GM12878 (cell line): Measurements from ENCODE around the gene HCN3. TPM values are rescaled to one million over a fixed set of nuclear protein-coding genes. Genes with fewer than 3 reads are reported as not detected.

Experiments
- DPF2 ChIP-seq: fragments of 450-650 bp; IDR thresholded peaks from 2 replicates; pipeline ENCODE4 v1.6.1; 2017; ENCODE audit warnings: mild to moderate bottlenecking
- KAT2A ChIP-seq: conservative IDR thresholded peaks from 2 replicates; pipeline ENCODE4 v1.6.1; 2011; ENCODE audit warnings: low read depth, low read length; ENCODE audit not compliant: control insufficient read depth
- MAX ChIP-seq: IDR thresholded peaks from 2 replicates; pipeline ENCODE4 v1.6.1; 2012; ENCODE audit warnings: low read depth, low read length, improper control_type of control experiment
- MTA2 ChIP-seq: fragments of 450-650 bp; IDR thresholded peaks from 2 replicates; pipeline ENCODE4 v1.6.1; 2016; ENCODE audit warnings: low read depth, mild to moderate bottlenecking, moderate library complexity
- NFYA ChIP-seq: IDR thresholded peaks from 2 replicates; pipeline ENCODE4 v1.6.1; 2011; ENCODE audit warnings: low read depth, mild to moderate bottlenecking, low read length, improper control_type of control experiment, borderline replicate concordance
- NR2C2 ChIP-seq: IDR thresholded peaks from 2 replicates; pipeline ENCODE4 v1.6.1; 2011; ENCODE audit warnings: borderline replicate concordance, low read depth; ENCODE audit not compliant: control insufficient read depth, insufficient read length
- RELA ChIP-seq: fragments of 450-650 bp; IDR thresholded peaks from 2 replicates; pipeline ENCODE4 v1.8.0; 2014; ENCODE audit warnings: borderline replicate concordance; ENCODE audit not compliant: partially characterized antibody
- STAT1 ChIP-seq: fragments of 450-650 bp; conservative IDR thresholded peaks from 2 replicates; pipeline ENCODE4 v1.6.1; 2014; ENCODE audit warnings: antibody characterized with exemption, mild to moderate bottlenecking
- STAT3 ChIP-seq: IDR thresholded peaks from 2 replicates; pipeline ENCODE4 v1.6.1; 2011; ENCODE audit warnings: low read depth, low read length, improper control_type of control experiment
- YBX1 ChIP-seq: fragments of 450-650 bp; IDR thresholded peaks from 2 replicates; pipeline ENCODE4 v1.6.1; 2016; ENCODE audit warnings: antibody characterized with exemption
- YY1 ChIP-seq: IDR thresholded peaks from 2 replicates; pipeline ENCODE4 v1.6.1; 2011; ENCODE audit warnings: low read depth, mild to moderate bottlenecking, low read length
- ZNF592 ChIP-seq: fragments of 450-650 bp; IDR thresholded peaks from 2 replicates; pipeline ENCODE4 v1.6.1; 2017; ENCODE audit warnings: mild to moderate bottlenecking, moderate library complexity
- polyA plus RNA-seq, 11 experiments: library from polyadenylated mRNA; depleted of rRNA in 4 of 11; unstranded in 6 of 11; stranded (reverse) in 5 of 11; fragments of >200 nt; fragmentation: Nextera tagmentation in 4 of 11; fragmentation: Illumina TruSeq in 1 of 11; extraction: Ambion mirVana in 4 of 11; extraction: Trizol in 1 of 11; gene quantifications; 1 replicate in 1 of 11; 2 replicates in 10 of 11; pipeline versions ENCODE4 v1.2.1 to v1.2.3, GENCODE V29; 2011 to 2016; ENCODE audit warnings: inconsistent platforms in 2 of 11, missing spikeins in 2 of 11, low read depth in 1 of 11
- total RNA-seq, 4 experiments: library from RNA; depleted of rRNA in 3 of 4; stranded (reverse); fragments of >200 nt in 3 of 4; fragmentation: Illumina TruSeq in 1 of 4; extraction: Trizol in 1 of 4; gene quantifications; 2 replicates each; pipeline versions ENCODE4 v1.2.1 to v1.2.3, GENCODE V29; 2013 to 2021
- TF ChIP-seq, protein P1 (sequence below): fragments of 450-650 bp; IDR thresholded peaks from 2 replicates; pipeline ENCODE4 v1.6.1; 2017; ENCODE audit warnings: mild to moderate bottlenecking
- TF ChIP-seq, protein P2 (sequence below): fragments of 450-650 bp; IDR thresholded peaks from 2 replicates; pipeline ENCODE4 v1.6.1; 2017; ENCODE audit warnings: mild to moderate bottlenecking, moderate library complexity
- TF ChIP-seq, protein P3 (sequence below): fragments of 450-650 bp; IDR thresholded peaks from 2 replicates; pipeline ENCODE4 v1.6.1; 2016; ENCODE audit warnings: mild to moderate bottlenecking
- TF ChIP-seq, protein P4 (sequence below): fragments of 450-650 bp; IDR thresholded peaks from 2 replicates; pipeline ENCODE4 v1.6.1; 2014; ENCODE audit warnings: mild to moderate bottlenecking

The HCN3 gene
- total and polyA plus RNA-seq, 10 of the 15 experiments (the other 5 are each of a cell fraction or from before 2014, with no cell fraction given) = 0.08 to 4.1 (median 1.8) TPM

GRCh38 chr1:155324037-155324716 is 46.9 kb downstream of the HCN3 start (continued):
- TF ChIP-seq MTA2 = 0 out of 2 replicates have a peak, but pooled peaks have one; percentile 17
- TF ChIP-seq, protein P1, sequence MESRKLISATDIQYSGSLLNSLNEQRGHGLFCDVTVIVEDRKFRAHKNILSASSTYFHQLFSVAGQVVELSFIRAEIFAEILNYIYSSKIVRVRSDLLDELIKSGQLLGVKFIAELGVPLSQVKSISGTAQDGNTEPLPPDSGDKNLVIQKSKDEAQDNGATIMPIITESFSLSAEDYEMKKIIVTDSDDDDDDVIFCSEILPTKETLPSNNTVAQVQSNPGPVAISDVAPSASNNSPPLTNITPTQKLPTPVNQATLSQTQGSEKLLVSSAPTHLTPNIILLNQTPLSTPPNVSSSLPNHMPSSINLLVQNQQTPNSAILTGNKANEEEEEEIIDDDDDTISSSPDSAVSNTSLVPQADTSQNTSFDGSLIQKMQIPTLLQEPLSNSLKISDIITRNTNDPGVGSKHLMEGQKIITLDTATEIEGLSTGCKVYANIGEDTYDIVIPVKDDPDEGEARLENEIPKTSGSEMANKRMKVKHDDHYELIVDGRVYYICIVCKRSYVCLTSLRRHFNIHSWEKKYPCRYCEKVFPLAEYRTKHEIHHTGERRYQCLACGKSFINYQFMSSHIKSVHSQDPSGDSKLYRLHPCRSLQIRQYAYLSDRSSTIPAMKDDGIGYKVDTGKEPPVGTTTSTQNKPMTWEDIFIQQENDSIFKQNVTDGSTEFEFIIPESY = no peak
- peak; percentile 21; the same call in 1 of the 2 replicates for TF ChIP-seq DPF2
- TF ChIP-seq MAX = peak; percentile 87
- no peak for TF ChIP-seq NFYA
- TF ChIP-seq STAT3 = no peak
- no peak for TF ChIP-seq ZNF592
- TF ChIP-seq, protein P2, sequence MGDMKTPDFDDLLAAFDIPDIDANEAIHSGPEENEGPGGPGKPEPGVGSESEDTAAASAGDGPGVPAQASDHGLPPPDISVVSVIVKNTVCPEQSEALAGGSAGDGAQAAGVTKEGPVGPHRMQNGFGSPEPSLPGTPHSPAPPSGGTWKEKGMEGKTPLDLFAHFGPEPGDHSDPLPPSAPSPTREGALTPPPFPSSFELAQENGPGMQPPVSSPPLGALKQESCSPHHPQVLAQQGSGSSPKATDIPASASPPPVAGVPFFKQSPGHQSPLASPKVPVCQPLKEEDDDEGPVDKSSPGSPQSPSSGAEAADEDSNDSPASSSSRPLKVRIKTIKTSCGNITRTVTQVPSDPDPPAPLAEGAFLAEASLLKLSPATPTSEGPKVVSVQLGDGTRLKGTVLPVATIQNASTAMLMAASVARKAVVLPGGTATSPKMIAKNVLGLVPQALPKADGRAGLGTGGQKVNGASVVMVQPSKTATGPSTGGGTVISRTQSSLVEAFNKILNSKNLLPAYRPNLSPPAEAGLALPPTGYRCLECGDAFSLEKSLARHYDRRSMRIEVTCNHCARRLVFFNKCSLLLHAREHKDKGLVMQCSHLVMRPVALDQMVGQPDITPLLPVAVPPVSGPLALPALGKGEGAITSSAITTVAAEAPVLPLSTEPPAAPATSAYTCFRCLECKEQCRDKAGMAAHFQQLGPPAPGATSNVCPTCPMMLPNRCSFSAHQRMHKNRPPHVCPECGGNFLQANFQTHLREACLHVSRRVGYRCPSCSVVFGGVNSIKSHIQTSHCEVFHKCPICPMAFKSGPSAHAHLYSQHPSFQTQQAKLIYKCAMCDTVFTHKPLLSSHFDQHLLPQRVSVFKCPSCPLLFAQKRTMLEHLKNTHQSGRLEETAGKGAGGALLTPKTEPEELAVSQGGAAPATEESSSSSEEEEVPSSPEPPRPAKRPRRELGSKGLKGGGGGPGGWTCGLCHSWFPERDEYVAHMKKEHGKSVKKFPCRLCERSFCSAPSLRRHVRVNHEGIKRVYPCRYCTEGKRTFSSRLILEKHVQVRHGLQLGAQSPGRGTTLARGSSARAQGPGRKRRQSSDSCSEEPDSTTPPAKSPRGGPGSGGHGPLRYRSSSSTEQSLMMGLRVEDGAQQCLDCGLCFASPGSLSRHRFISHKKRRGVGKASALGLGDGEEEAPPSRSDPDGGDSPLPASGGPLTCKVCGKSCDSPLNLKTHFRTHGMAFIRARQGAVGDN = peak; percentile 23; the same call in 1 of the 2 replicates
- no peak for TF ChIP-seq NR2C2
- TF ChIP-seq, protein P3, sequence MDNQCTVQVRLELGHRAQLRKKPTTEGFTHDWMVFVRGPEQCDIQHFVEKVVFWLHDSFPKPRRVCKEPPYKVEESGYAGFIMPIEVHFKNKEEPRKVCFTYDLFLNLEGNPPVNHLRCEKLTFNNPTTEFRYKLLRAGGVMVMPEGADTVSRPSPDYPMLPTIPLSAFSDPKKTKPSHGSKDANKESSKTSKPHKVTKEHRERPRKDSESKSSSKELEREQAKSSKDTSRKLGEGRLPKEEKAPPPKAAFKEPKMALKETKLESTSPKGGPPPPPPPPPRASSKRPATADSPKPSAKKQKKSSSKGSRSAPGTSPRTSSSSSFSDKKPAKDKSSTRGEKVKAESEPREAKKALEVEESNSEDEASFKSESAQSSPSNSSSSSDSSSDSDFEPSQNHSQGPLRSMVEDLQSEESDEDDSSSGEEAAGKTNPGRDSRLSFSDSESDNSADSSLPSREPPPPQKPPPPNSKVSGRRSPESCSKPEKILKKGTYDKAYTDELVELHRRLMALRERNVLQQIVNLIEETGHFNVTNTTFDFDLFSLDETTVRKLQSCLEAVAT = peak; percentile 78; the same call in 1 of the 2 replicates
- TF ChIP-seq YBX1 = no peak
- TF ChIP-seq, protein P4, sequence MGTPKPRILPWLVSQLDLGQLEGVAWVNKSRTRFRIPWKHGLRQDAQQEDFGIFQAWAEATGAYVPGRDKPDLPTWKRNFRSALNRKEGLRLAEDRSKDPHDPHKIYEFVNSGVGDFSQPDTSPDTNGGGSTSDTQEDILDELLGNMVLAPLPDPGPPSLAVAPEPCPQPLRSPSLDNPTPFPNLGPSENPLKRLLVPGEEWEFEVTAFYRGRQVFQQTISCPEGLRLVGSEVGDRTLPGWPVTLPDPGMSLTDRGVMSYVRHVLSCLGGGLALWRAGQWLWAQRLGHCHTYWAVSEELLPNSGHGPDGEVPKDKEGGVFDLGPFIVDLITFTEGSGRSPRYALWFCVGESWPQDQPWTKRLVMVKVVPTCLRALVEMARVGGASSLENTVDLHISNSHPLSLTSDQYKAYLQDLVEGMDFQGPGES = peak; percentile 20; the same call in 1 of the 2 replicates
- no peak; the same call in 1 of the 2 replicates for TF ChIP-seq STAT1
- TF ChIP-seq KAT2A = no peak
- TF ChIP-seq RELA = peak; percentile 7
- TF ChIP-seq YY1 = peak; percentile 35; the same call in 1 of the 2 replicates
